HL-60 (cell line): ENCODE results near the gene WNT6.

Source experiments
- DNase-seq, 2 experiments: peaks; one replicate each; pipeline ENCODE4 v3.0.0-alpha.2; 2010 to 2020; ENCODE audit warnings: low read depth in 1 of 2, low spot score in 1 of 2
- H3K27ac ChIP-seq: fragments of 250-450 bp; sonication (Bioruptor Pico); replicated peaks from 2 replicates; pipeline ENCODE4 v1.5.1; 2020; ENCODE audit warnings: mild to moderate bottlenecking, moderate library complexity
- H3K27me3 ChIP-seq: fragments of 250-450 bp; sonication (Bioruptor Pico); 2 replicates; pipeline ENCODE4 v1.5.1; 2021; ENCODE audit warnings: mild to moderate bottlenecking, moderate library complexity; ENCODE audit not compliant: insufficient read depth, poor library complexity, severe bottlenecking
- H3K4me3 ChIP-seq: replicated peaks from 2 replicates; pipeline ENCODE4 v1.5.1; 2011; ENCODE audit warnings: mild to moderate bottlenecking, control low read depth, low read length; ENCODE audit not compliant: insufficient read depth
- GABPA ChIP-seq: IDR thresholded peaks from 2 replicates; pipeline ENCODE4 v1.6.1; 2012; ENCODE audit warnings: low read depth
- POLR2AphosphoS5 ChIP-seq: IDR thresholded peaks from 2 replicates; pipeline ENCODE4 v1.6.1; 2012; ENCODE audit warnings: low read depth
- SPI1 ChIP-seq: IDR thresholded peaks from 2 replicates; pipeline ENCODE4 v1.6.1; 2012; ENCODE audit warnings: low read depth, mild to moderate bottlenecking, borderline replicate concordance
- TF ChIP-seq, protein P1 (sequence below): IDR thresholded peaks from one replicate; pipeline ENCODE4 v1.5.1; 2011; ENCODE audit warnings: low read length, control low read depth, inconsistent platforms; ENCODE audit not compliant: insufficient read depth
- TF ChIP-seq, protein P2 (sequence below): IDR thresholded peaks from 2 replicates; pipeline ENCODE4 v1.6.1; 2012; ENCODE audit warnings: low read depth; ENCODE audit not compliant: insufficient replicate concordance

Gene WNT6

GRCh38 chr2:218861645-218862318, 2.2 kb downstream of the WNT6 start:
- TF ChIP-seq, protein P1, sequence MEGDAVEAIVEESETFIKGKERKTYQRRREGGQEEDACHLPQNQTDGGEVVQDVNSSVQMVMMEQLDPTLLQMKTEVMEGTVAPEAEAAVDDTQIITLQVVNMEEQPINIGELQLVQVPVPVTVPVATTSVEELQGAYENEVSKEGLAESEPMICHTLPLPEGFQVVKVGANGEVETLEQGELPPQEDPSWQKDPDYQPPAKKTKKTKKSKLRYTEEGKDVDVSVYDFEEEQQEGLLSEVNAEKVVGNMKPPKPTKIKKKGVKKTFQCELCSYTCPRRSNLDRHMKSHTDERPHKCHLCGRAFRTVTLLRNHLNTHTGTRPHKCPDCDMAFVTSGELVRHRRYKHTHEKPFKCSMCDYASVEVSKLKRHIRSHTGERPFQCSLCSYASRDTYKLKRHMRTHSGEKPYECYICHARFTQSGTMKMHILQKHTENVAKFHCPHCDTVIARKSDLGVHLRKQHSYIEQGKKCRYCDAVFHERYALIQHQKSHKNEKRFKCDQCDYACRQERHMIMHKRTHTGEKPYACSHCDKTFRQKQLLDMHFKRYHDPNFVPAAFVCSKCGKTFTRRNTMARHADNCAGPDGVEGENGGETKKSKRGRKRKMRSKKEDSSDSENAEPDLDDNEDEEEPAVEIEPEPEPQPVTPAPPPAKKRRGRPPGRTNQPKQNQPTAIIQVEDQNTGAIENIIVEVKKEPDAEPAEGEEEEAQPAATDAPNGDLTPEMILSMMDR = no peak
- no peak for TF ChIP-seq GABPA
- no peak for TF ChIP-seq POLR2AphosphoS5
- TF ChIP-seq SPI1 = no peak
- TF ChIP-seq, protein P2, sequence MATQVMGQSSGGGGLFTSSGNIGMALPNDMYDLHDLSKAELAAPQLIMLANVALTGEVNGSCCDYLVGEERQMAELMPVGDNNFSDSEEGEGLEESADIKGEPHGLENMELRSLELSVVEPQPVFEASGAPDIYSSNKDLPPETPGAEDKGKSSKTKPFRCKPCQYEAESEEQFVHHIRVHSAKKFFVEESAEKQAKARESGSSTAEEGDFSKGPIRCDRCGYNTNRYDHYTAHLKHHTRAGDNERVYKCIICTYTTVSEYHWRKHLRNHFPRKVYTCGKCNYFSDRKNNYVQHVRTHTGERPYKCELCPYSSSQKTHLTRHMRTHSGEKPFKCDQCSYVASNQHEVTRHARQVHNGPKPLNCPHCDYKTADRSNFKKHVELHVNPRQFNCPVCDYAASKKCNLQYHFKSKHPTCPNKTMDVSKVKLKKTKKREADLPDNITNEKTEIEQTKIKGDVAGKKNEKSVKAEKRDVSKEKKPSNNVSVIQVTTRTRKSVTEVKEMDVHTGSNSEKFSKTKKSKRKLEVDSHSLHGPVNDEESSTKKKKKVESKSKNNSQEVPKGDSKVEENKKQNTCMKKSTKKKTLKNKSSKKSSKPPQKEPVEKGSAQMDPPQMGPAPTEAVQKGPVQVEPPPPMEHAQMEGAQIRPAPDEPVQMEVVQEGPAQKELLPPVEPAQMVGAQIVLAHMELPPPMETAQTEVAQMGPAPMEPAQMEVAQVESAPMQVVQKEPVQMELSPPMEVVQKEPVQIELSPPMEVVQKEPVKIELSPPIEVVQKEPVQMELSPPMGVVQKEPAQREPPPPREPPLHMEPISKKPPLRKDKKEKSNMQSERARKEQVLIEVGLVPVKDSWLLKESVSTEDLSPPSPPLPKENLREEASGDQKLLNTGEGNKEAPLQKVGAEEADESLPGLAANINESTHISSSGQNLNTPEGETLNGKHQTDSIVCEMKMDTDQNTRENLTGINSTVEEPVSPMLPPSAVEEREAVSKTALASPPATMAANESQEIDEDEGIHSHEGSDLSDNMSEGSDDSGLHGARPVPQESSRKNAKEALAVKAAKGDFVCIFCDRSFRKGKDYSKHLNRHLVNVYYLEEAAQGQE = no peak
- DNase-seq = no peak
- H3K27me3 ChIP-seq = peaks cover 52% of the 10 kb centered on the region
- H3K4me3 ChIP-seq = no peak overlapping the region
- no peak overlapping the region for H3K27ac ChIP-seq

GRCh38 chr2:218863021-218863520, 3.5 kb downstream of the WNT6 start:
- no peak for DNase-seq
- Histone ChIP-seq H3K27me3 (peaks cover 43% of the 10 kb centered on the region), H3K4me3 (no peak overlapping the region), H3K27ac (no peak overlapping the region)
- TF ChIP-seq, protein P1 = no peak
- no peak for TF ChIP-seq GABPA
- TF ChIP-seq, protein P2 = no peak
- no peak for TF ChIP-seq POLR2AphosphoS5
- TF ChIP-seq SPI1 = no peak

DNA sequence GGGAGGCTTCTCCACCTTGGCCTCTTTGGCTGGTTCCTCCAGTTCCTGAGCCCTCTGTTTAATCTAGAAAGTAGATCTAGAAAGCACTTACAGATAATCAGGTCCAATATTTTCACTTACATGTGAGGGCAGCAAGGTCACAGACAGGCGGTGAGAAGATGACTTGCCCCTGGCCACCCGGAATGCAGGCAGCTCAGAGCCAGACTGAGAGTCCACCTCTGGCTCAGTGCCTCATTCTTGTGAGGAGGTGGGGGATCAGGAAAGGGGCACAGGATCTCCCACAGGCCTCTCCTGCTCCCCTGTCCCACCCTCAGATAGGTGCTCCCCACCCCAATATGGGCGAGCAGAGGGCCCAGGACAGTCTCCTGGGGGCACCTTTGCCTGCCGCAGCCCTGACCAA, 5.8 kb downstream of the WNT6 start:
- DNase-seq = no peak
- no peak overlapping the region for H3K4me3 ChIP-seq
- peaks cover 24% of the 10 kb centered on the region for H3K27me3 ChIP-seq
- no peak overlapping the region for H3K27ac ChIP-seq
- no peak for TF ChIP-seq POLR2AphosphoS5
- no peak for TF ChIP-seq GABPA
- no peak for TF ChIP-seq SPI1
- TF ChIP-seq, protein P1 = no peak
- TF ChIP-seq, protein P2 = no peak
